Testis (tissue), 3 donors: Measurements from ENCODE around the gene LRRTM4. TPM values are rescaled to one million over a fixed set of nuclear protein-coding genes. Genes with fewer than 3 reads are reported as not detected.

Source experiments
- DNase-seq: peaks from one replicate; pipeline ENCODE4 v3.0.0-alpha.2; 2019
- H3K27ac ChIP-seq, 2 donors: fragments of 200-600 bp; sonication (generic); one replicate each; pipeline ENCODE4 v1.5.1; 2019
- H3K27me3 ChIP-seq: fragments of 200-600 bp; sonication (generic); one replicate; pipeline ENCODE4 v1.5.1; 2019
- H3K36me3 ChIP-seq: fragments of 200-600 bp; sonication (generic); one replicate; pipeline ENCODE4 v1.5.1; 2017; ENCODE audit warnings: low read depth; ENCODE audit errors: missing control alignments
- H3K4me1 ChIP-seq: fragments of 200-600 bp; sonication (generic); one replicate; pipeline ENCODE4 v1.5.1; 2019
- H3K4me3 ChIP-seq, 2 donors: fragments of 200-600 bp; sonication (generic); one replicate each; pipeline ENCODE4 v1.5.1; 2017 to 2019
- H3K9me3 ChIP-seq: fragments of 200-600 bp; sonication (generic); one replicate; pipeline ENCODE4 v1.5.1; 2017
- CTCF ChIP-seq, 3 experiments: fragments of 450-650 bp in 2 of 3; fragments of 200-600 bp in 1 of 3; sonication (generic) in 1 of 3; IDR thresholded peaks; one replicate each; pipeline ENCODE4 v1.5.1; 2016 to 2019; ENCODE audit warnings: antibody characterized with exemption in 3 of 3, mild to moderate bottlenecking in 2 of 3, moderate library complexity in 1 of 3
- POLR2A ChIP-seq: fragments of 450-650 bp; IDR thresholded peaks from one replicate; pipeline ENCODE4 v1.6.1; 2017; ENCODE audit warnings: antibody characterized with exemption, mild to moderate bottlenecking, moderate library complexity
- WGBS, 2 donors: methylation state at CpG; one replicate each; pipeline ENCODE4 v1.1.5; 2018; 5-methylcytosine and 5-hydroxymethylcytosine counted together
- intact Hi-C: fragments of 100-400 bp; cut with DNase I; formaldehyde crosslinking; loops from one replicate; pipeline ENCODE4 v1.15.1; 2023; ENCODE audit warnings: low total_unique reads
- polyA plus RNA-seq: library from polyadenylated mRNA; stranded (reverse); fragments of 350-450 nt; fragmentation: Illumina TruSeq; extraction: RNeasy Lipid Tissue Mini Kit (QIAGEN cat#74804); gene quantifications from one replicate; pipeline ENCODE4 v1.2.3, GENCODE V29; 2014; ENCODE audit warnings: low read depth, low replicate concordance; ENCODE audit not compliant: insufficient read depth
- total RNA-seq, 2 donors: library from RNA; depleted of rRNA; stranded (reverse); fragments of >200 nt; gene quantifications; one replicate each; pipeline ENCODE4 v1.2.3, GENCODE V29; 2016

The LRRTM4 gene
- total and polyA plus RNA-seq, 3 donors from 2014 or later, result 0.08 to 0.19 (median 0.13) TPM

- Histone ChIP-seq H3K4me1 (no peaks in the 10 kb centered on the region), H3K36me3 (no peaks in the 10 kb centered on the region), H3K9me3 (no peaks in the 10 kb centered on the region), H3K27me3 (no peaks in the 10 kb centered on the region), H3K27ac (no peak overlapping the region), H3K4me3 (no peak overlapping the region)
- intact Hi-C loops, result no loop called here
- no peak for TF ChIP-seq POLR2A
- 74 to 82% methylated on average over 5 of the region's 5 CpGs for WGBS, 2 donors
- DNase-seq, result no peak
These were observed 158.9 kb downstream of the LRRTM4 start for GRCh38 chr2:77363277-77363676.

DNA sequence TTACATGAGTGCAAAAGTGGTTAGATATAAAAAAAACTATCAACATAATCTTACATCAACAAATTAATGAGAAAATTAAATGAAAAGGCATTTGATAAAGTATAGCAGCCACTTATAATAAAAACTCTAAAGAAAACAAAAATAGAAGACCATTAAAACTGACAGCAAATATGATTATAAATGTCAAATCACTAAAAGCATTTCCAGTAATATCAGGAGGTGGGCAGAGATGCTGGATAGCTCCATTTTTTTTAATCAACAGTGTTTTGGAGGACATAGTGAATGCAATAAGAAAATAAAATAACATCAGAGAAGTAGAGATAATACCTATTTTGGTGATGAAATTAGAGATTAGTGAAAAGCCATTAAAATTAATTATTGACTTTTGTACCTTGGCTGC, 173.4 kb downstream of the LRRTM4 start:
- TF ChIP-seq POLR2A, result no peak
- no peak for TF ChIP-seq CTCF (IDR thresholded peaks at IDR 0.05)
- Histone ChIP-seq H3K4me3 (no peak overlapping the region), H3K9me3 (no peaks in the 10 kb centered on the region), H3K4me1 (no peaks in the 10 kb centered on the region), H3K27ac (no peak overlapping the region), H3K27me3 (no peaks in the 10 kb centered on the region), H3K36me3 (no peaks in the 10 kb centered on the region)
- intact Hi-C loops, result no loop called here
- no peak for DNase-seq

GRCh38 chr2:77336013-77336412, 186.2 kb downstream of the LRRTM4 start:
- Histone ChIP-seq H3K4me3 (no peak overlapping the region), H3K36me3 (no peaks in the 10 kb centered on the region), H3K9me3 (no peaks in the 10 kb centered on the region), H3K27ac (no peak overlapping the region), H3K27me3 (no peaks in the 10 kb centered on the region), H3K4me1 (no peaks in the 10 kb centered on the region)
- no peak for TF ChIP-seq POLR2A
- TF ChIP-seq CTCF (IDR thresholded peaks at IDR 0.05), result no peak
- intact Hi-C loops, result no loop called here
- no peak for DNase-seq

DNA sequence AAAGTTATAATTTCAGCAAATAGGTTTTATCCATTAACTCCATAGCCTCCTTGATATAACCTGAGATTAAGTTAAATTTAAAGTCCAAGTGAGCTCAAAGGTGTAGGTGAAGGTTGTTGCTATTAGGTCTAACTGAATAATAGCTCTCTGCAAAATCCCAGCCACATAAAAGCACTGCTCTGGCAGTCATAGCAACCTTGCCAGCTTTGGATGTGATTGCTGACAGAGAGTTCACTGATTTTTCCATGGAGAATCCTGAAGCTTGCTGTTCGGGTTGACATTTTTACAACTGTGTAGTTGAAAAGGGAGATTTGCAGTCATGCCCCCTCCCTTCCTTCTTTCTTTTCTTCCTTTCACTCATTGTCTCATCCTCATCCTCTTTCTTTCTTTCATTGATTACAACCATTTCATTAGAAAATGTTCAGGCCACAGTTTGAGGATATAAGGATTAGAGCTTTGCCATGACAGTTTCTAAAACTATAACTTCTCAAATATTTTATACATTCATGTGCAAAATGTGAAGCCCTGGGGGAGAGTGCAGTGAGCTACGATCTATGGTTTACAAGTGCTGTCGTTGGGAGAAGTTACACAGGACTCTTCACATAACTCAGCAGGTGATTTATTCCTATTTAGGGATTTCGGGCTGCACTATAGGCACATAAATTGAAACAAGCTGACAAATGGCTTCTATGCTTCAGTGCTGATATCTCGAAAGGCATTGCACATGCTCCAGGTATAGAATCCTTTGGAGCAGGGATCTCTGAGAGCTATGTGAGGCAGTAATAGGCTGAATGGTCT, 193.8 kb downstream of the LRRTM4 start:
- no peak overlapping the region for H3K27ac ChIP-seq
- H3K4me3 ChIP-seq, result no peak overlapping the region
- no peaks in the 10 kb centered on the region for H3K27me3 ChIP-seq
- intact Hi-C loops, result no loop called here
- no peaks in the 10 kb centered on the region for H3K36me3 ChIP-seq
- no peaks in the 10 kb centered on the region for H3K4me1 ChIP-seq
- TF ChIP-seq CTCF (IDR thresholded peaks at IDR 0.05) (no peak), POLR2A (no peak)
- DNase-seq, result no peak
- no peaks in the 10 kb centered on the region for H3K9me3 ChIP-seq
- WGBS, 2 donors, result 55 to 60% methylated on average over 5 of the region's 5 CpGs

DNA sequence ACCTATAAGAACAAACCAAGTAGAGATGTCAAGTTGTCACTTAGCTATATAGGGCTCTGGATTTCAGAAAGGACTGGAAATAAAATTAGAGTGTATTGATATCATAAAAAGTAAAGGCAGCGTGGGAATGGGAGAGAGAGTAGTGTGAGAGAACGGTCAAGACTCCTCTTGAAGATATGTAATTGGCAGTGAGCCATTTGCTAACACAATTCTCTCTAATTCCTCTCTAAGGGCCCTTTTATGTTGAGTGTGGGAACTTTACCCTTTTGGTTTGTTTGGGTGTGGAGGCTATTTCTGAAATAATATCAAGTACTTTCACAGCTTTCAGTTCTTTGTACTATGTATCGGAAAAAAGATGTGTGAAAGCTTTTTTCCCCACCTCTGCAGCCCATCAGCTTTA, 196.8 kb downstream of the LRRTM4 start:
- intact Hi-C loops, result no loop called here
- Histone ChIP-seq H3K4me1 (no peaks in the 10 kb centered on the region), H3K27me3 (no peaks in the 10 kb centered on the region), H3K36me3 (no peaks in the 10 kb centered on the region), H3K9me3 (no peaks in the 10 kb centered on the region), H3K27ac (no peak overlapping the region), H3K4me3 (no peak overlapping the region)
- WGBS, 2 donors, result 56 to 65% methylated on average over 3 of the region's 3 CpGs
- TF ChIP-seq POLR2A (no peak), CTCF (IDR thresholded peaks at IDR 0.05) (no peak)
- no peak for DNase-seq
